ENCODE measurements around the gene METTL14.
"Not testable (repeated sequence)": the region's sequence is repeated elsewhere in the genome, so short reads cannot be mapped to it uniquely, and the experiment has no call there.

The METTL14 gene

DNA sequence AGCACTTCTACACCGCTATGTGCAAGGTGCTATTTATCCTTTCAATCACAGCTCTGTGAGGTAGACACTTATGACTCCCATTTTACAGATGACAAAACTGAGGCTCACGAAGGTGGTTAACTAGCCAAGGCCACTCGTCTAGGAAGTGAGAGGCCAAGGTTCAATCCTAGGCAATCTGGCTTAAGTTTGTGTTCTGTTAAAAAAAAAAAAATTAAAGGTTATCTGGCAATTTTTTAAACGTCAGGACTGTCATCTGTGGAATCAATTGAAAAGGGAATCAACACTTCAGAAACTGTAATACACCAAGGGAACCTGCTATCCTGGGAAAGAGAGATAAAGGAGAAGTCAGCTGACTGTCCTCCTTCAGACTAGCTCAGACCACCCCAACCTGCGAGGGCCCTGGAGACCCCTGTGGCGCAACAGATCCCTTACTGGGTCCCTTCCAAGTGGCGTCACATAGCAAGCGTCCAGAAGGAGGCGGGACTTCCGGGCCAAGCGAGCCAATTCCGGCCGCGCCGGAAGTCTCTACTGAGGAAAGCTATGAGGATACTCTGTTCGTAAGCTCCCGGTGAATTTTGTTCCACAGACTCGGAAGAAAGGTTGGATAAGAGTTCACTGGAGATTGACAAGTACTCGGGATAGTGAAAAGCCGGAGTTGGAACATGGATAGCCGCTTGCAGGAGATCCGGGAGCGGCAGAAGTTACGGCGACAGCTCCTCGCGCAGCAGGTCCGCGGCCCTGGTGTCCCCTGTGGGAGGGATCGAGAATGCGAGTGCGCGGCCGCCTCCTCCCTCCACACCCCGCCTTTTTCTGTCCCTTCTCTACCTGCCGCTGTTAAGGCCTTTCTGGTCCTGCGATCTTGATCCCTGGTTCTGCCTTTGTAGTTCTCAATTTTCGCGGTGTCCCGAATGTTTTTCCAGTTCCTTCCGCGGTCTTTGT is at the start of gene METTL14:
Gene METTL14 (plus strand): TSS at position 520 of the 939 bp plus-strand sequence. CDS start 143 bp downstream, at position 663.
- peaks cover 40% of the 10 kb centered on the region for H3K36me3 Mint-ChIP-seq (ENCODE audit: low read depth)
- H3K4me3 Mint-ChIP-seq = peak within 1 kb of the TSS; percentile 97
- peak; percentile 91 for DNase-seq
- H3K4me1 Mint-ChIP-seq (ENCODE audit: low read depth) = peaks cover 29% of the 10 kb centered on the region
- no peaks in the 10 kb centered on the region for H3K9me3 Mint-ChIP-seq
- H3K27me3 Mint-ChIP-seq = no peaks in the 10 kb centered on the region
- peak within 1 kb of the TSS; percentile 99 for H3K27ac Mint-ChIP-seq

DNA sequence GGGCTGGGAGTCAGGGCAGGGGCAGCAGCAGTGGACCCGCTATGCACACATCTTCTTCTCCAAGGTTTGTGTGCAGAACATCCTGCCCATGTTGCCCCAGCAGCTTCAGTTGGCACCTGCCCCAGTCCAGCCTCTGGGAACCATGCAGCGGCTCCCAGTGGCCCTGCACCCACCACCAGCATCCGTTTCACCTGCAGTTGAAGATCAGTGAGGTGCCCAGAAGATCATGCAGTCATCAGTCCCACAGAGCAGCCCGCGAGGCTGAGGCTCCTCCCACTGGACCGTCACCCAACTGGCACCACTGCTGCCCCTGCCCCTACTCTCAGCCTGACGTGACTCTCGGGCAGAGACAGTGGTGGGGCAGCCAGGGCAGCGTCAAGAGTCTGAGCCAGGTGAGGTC is 49.1 kb upstream of the METTL14 start:
- peak overlapping the region; percentile 26 for H3K27ac Mint-ChIP-seq
- DNase-seq; H3K27me3 Mint-ChIP-seq; H3K4me3 Mint-ChIP-seq; H3K9me3 Mint-ChIP-seq; H3K4me1 Mint-ChIP-seq (ENCODE audit: low read depth): not testable (repeated sequence)
- peaks cover 37% of the 10 kb centered on the region for H3K36me3 Mint-ChIP-seq (ENCODE audit: low read depth)

DNA sequence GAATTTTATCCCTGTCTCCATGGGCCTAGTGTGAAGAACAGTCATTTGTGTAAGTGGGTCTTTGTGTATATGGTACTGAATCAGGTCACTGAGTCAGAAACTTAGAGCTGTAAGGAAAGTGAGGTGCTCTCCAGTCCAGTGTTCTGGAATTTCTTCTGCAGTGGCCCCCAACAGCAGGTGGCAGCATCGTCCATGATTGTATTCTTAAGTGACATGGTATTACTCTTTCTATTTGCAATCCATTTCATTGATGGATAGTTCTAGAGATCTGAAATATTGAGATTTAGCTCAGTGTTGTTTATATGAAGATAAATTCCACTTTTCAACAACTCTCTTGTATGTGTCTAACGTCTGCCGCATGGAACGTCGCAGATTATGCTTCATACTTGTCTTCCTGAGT is 20.5 kb upstream of the METTL14 start:
- not testable (repeated sequence) for H3K4me3 Mint-ChIP-seq; H3K27ac Mint-ChIP-seq; H3K27me3 Mint-ChIP-seq; H3K36me3 Mint-ChIP-seq (ENCODE audit: low read depth); H3K4me1 Mint-ChIP-seq (ENCODE audit: low read depth); DNase-seq; H3K9me3 Mint-ChIP-seq

DNA sequence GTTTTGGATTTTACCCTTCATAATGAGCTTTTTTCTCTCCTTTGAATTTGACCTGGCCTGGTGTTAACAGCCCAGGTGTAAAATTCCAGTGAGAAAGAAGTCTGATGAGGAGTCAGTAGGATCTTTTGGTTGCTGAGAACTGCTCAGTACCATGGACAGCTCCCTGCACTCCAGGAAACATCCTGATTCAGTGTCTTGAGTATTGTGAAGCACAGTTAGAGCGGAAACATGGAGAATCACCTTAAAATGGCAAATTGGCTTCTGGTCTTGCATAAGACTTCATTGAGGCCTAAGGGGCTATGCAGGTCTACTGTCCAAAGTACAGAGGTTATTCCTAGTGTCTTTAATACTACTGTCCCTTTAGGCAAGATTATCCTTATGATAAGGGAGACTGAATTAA is 16.0 kb upstream of the METTL14 start:
- H3K27me3 Mint-ChIP-seq, H3K9me3 Mint-ChIP-seq: not testable (repeated sequence)

DNA sequence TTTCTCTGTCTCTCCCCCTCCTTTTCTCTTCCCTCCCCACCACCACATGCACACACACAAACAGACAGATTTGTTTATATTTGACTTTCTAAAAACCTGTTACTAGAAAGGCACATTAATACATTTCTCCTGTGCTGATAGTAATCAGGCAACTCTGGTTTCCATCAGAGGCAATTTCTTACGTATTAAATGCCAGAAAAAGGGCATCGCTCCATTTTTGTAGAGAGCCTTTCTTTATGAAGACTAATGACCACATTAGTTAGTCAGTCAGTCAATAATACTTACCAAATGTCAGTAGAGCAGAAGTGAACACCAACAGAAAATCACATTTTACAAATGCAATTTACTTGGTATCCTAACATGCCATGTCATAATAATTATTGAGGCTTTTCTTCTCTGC is 14.2 kb upstream of the METTL14 start:
- not testable (repeated sequence) for H3K9me3 Mint-ChIP-seq; H3K27ac Mint-ChIP-seq; H3K4me1 Mint-ChIP-seq (ENCODE audit: low read depth)

More for the DNA sequence above, 16.0 kb upstream of the METTL14 start:
- DNase-seq; H3K4me3 Mint-ChIP-seq; H3K4me1 Mint-ChIP-seq (ENCODE audit: low read depth); H3K27ac Mint-ChIP-seq; H3K36me3 Mint-ChIP-seq (ENCODE audit: low read depth): not testable (repeated sequence)

DNA sequence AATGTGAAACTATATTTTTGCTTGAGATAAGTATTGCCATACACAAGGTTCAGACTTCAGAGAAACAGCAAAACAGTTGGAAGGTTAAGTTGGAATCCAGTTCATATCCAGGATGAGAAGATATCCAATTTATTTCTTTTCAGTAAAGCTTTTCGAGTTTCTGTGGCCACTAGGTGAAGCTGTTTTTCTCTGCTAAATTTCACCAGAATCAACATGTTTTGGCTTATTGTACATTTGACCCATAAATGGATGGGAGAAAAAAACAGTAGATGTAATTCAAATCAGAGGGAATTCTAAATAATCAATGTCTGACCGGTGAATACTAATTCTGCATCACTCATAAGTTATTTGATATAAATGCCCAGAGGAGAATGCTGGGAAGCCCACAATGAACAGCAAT is 9.1 kb upstream of the METTL14 start:
- Mint-ChIP-seq H3K27me3 (no peaks in the 10 kb centered on the region), H3K36me3 (ENCODE audit: low read depth) (no peaks in the 10 kb centered on the region), H3K27ac (no peak overlapping the region), H3K4me1 (ENCODE audit: low read depth) (no peaks in the 10 kb centered on the region), H3K4me3 (no peak overlapping the region), H3K9me3 (no peaks in the 10 kb centered on the region)
- DNase-seq = no peak

More for the DNA sequence above, 14.2 kb upstream of the METTL14 start:
- H3K27me3 Mint-ChIP-seq; H3K4me3 Mint-ChIP-seq; H3K36me3 Mint-ChIP-seq (ENCODE audit: low read depth); DNase-seq: not testable (repeated sequence)

DNA sequence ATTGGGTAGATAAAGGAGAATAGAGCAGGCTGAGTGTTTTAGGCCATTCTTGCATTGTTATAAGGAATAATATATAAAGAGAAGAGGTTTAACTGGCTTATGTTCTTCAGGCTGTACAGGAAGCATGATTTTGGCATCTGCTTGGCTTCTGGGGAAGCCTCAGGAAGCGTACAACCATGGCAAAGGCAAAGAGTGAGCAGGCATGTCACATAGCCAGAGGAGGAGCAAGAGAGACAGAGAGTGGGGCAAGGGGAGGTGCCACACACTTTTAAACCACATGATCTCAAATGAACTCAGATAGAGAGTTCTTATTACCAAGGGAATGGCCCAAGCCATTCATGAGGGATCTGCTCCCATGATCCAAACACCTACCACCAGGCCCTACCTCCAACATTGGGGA is 4.4 kb upstream of the METTL14 start:
- peaks cover 10% of the 10 kb centered on the region for H3K4me1 Mint-ChIP-seq (ENCODE audit: low read depth)
- no peaks in the 10 kb centered on the region for H3K9me3 Mint-ChIP-seq
- peaks cover 10% of the 10 kb centered on the region for H3K36me3 Mint-ChIP-seq (ENCODE audit: low read depth)
- no peaks in the 10 kb centered on the region for H3K27me3 Mint-ChIP-seq
- no peak for DNase-seq
- H3K27ac Mint-ChIP-seq = no peak overlapping the region
- no peak overlapping the region for H3K4me3 Mint-ChIP-seq

DNA sequence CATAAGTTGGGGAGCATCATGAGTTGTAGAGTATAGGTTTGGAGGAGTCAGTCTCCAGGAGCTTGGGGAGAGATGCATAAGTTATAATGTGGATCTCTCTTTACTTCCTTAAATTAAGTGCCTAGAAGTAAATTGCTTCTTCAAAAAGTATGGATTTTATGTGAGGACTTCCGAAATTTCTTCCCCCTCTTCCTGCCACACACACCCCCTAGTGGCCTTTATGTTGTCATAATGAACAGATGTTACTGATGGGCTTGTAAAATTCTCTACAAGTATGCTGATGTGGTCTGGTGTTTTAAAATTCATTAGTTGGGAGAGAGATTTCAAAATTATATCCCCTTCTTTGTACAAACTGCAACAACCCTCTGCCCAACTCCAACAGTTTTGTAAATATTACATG is 2.3 kb upstream of the METTL14 start:
- Mint-ChIP-seq H3K27ac (no peak overlapping the region), H3K27me3 (no peaks in the 10 kb centered on the region), H3K36me3 (ENCODE audit: low read depth) (peaks cover 29% of the 10 kb centered on the region), H3K4me3 (no peak overlapping the region), H3K9me3 (no peaks in the 10 kb centered on the region), H3K4me1 (ENCODE audit: low read depth) (peaks cover 29% of the 10 kb centered on the region)
- DNase-seq = no peak

DNA sequence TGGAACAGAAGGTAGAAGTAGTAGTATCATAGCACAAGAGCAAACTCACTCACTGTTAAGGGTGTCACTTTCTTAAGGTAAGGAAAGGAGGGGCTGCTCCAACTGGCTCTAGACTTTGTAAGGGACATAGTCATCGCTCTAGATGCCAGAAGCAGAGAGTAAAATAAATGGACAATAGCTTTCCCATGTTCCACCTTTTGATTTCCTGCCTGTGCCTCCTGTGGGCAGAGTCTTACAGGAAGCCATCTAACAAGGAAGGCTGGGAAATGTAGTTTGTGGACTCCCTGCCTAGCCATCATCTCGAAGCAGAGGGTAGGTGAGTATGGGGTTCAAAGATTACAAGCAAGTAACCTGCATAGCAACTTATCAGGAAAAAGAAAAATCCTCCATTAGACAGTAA is 1.7 kb upstream of the METTL14 start:
- H3K9me3 Mint-ChIP-seq = no peaks in the 10 kb centered on the region
- H3K27me3 Mint-ChIP-seq = no peaks in the 10 kb centered on the region
- H3K36me3 Mint-ChIP-seq (ENCODE audit: low read depth) = peaks cover 31% of the 10 kb centered on the region
- H3K27ac Mint-ChIP-seq = no peak overlapping the region
- H3K4me3 Mint-ChIP-seq = no peak overlapping the region
- H3K4me1 Mint-ChIP-seq (ENCODE audit: low read depth) = peaks cover 29% of the 10 kb centered on the region
- no peak for DNase-seq

DNA sequence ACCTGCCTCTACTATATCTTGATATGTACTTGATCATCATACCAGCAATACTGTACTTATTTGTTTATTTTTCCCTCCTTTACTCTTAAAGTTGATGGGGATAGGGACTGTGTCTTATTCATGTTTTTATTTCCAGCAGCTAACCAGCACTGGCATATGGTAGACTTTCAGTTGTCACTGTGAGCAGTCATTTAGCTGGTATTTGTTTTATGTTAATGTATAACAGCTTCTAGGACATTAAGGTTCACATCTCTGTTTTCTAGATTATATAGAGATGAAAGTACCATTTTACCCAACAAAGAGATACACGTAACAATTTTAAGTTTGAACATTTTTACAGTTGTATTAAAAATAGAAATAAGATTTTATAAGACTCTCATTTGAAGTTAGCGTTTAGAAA is 17.9 kb downstream of the METTL14 start:
- Mint-ChIP-seq H3K4me1 (ENCODE audit: low read depth) (no peaks in the 10 kb centered on the region), H3K4me3 (no peak overlapping the region), H3K27ac (no peak overlapping the region), H3K36me3 (ENCODE audit: low read depth) (peaks cover 83% of the 10 kb centered on the region), H3K27me3 (no peaks in the 10 kb centered on the region), H3K9me3 (no peaks in the 10 kb centered on the region)
- no peak for DNase-seq

DNA sequence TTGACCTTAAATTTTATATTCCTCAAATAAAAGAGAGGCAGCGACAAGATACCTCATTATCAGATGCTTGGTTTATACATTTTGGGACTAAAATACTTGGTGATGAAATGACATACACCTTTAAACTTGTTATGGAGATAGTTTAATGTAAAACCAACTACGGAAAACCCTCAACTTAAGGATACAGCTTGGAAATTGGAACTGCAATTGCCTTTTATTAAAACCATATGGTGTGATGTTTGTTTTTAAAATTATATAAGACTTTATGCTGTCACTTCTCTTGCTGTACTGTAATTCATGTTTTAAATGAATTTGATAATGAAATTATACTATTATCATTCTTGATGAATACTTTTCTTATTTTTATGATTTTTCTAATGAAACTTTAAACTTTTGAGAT is 25.9 kb downstream of the METTL14 start:
- Mint-ChIP-seq H3K4me3 (no peak overlapping the region), H3K27me3 (no peaks in the 10 kb centered on the region), H3K9me3 (no peaks in the 10 kb centered on the region), H3K27ac (no peak overlapping the region), H3K36me3 (ENCODE audit: low read depth) (peaks cover 82% of the 10 kb centered on the region), H3K4me1 (ENCODE audit: low read depth) (peaks cover 21% of the 10 kb centered on the region)
- no peak for DNase-seq

DNA sequence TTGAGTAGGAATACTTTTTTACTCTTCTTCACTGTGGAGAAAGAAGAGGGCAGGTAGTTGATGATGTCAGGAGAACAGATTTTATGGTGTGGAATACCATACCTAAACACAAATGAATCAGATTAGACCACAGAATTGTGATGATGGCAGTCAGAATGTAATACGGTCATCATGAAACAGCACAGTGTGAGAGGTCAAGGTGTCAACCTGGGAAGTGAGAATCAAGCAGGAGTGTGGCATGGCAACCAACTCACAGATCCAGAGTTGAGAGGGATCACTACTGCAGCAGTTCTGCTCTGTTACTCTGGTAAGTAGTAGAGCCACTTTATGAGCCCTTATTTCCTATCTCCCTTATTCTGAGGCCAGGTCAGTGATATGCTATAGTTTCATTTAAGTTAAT is 27.7 kb downstream of the METTL14 start:
- Mint-ChIP-seq H3K36me3 (ENCODE audit: low read depth) (peaks cover 77% of the 10 kb centered on the region), H3K4me3 (no peak overlapping the region), H3K27ac (peak overlapping the region; percentile 1), H3K27me3 (no peaks in the 10 kb centered on the region), H3K9me3 (no peaks in the 10 kb centered on the region), H3K4me1 (ENCODE audit: low read depth) (peaks cover 21% of the 10 kb centered on the region)
- DNase-seq = no peak

DNA sequence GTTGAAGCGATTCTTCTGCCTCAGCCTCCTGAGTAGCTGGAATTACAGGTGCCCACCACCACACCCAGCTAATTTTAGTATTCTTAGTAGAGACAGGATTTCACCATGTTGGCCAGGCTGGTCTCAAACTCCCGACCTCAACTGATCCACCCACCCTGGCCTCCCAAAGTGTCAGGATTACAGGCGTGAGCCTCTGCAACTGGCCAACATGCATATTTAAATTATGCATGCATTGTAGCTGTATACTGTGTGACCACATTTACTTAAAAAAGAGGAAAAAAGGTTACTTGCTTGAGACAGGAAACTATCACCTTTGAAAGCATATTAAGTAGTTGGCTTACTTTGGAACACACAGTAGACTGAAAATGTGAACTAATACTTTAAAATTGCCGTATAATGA is 29.5 kb downstream of the METTL14 start:
- Mint-ChIP-seq H3K27ac (no peak overlapping the region), H3K36me3 (ENCODE audit: low read depth) (peaks cover 68% of the 10 kb centered on the region)

DNA sequence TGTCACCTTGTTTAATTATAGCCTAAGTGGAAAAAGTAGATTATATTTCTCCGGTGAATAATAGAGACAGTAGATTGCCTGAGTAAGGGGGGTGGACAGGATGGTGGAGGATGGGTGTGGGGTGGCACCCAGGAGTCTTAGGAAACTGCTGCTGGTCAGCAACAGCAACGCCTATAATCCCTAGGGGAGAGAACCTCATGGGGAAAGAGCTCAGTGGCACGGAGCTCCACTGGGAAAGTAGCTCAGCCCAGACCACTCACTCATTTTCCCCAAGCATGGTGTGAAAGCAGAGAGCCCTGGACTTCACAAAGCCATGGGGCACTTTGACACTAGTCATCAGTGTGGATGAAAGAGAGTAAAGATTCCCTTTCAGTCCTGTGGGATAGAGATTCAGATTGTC is 31.1 kb downstream of the METTL14 start:
- no peaks in the 10 kb centered on the region for H3K27me3 Mint-ChIP-seq
- peaks cover 63% of the 10 kb centered on the region for H3K36me3 Mint-ChIP-seq (ENCODE audit: low read depth)

More for the DNA sequence above, 29.5 kb downstream of the METTL14 start:
- Mint-ChIP-seq H3K27me3 (no peaks in the 10 kb centered on the region), H3K4me1 (ENCODE audit: low read depth) (peaks cover 19% of the 10 kb centered on the region), H3K9me3 (no peaks in the 10 kb centered on the region), H3K4me3 (no peak overlapping the region)
- no peak for DNase-seq

DNA sequence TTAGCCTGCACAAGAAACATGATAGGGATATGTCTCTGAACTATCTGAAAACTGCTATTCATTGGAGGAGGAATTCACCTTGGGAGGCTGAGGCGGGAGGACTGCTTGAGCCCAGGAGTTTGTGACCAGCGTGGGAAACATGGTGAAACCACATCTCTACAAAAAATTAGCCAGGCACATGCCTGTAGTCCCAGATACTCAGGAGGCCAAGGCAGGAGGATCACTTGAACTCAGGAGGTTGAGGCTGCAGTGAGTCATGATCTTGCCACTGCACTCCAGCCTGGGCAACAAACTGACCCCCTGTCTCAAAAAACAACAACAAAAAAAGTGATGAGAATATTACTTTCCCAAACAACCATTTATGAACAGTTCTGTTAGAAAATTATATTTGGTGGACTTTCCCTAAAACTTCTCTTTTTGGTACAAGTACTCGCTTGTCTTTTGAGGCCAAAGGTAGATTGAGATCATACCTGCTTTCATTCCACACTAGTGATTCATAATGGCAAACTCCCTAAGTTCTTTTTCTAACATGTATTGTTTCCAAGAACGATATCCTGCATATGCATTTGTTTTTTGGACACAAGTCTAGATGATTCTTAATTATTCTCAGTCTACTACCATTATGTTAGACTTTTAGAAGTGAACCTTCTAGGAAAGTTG is 33.4 kb downstream of the METTL14 start:
- DNase-seq = no peak
- no peak overlapping the region for H3K4me3 Mint-ChIP-seq
- H3K27ac Mint-ChIP-seq = no peak overlapping the region
- H3K27me3 Mint-ChIP-seq = no peaks in the 10 kb centered on the region
- H3K36me3 Mint-ChIP-seq (ENCODE audit: low read depth) = peaks cover 59% of the 10 kb centered on the region
- no peaks in the 10 kb centered on the region for H3K4me1 Mint-ChIP-seq (ENCODE audit: low read depth)
- H3K9me3 Mint-ChIP-seq = no peaks in the 10 kb centered on the region

More for the DNA sequence above, 31.1 kb downstream of the METTL14 start:
- Mint-ChIP-seq H3K4me1 (ENCODE audit: low read depth) (peaks cover 17% of the 10 kb centered on the region), H3K4me3 (no peak overlapping the region), H3K27ac (no peak overlapping the region), H3K9me3 (no peaks in the 10 kb centered on the region)
- no peak for DNase-seq

Measured in activated T-cell treated with anti-CD3 and anti-CD28 coated beads, Interleukin-2, amount 50 U/mL, for 24 hours (primary cell).